A549 treated with Mapracorat at 1 μM for 4 hours (cell line): ENCODE results near the gene GGNBP2. TPM values are rescaled to one million over a fixed set of nuclear protein-coding genes. Genes with fewer than 3 reads are reported as not detected.

ENCODE experiments used
- total RNA-seq: library from RNA; stranded (reverse); fragments of 200-300 nt; extraction: Qiagen RNA extraction; gene quantifications from 5 replicates; pipeline ENCODE4 v1.2.3, GENCODE V29; 2022

The GGNBP2 gene, protein sequence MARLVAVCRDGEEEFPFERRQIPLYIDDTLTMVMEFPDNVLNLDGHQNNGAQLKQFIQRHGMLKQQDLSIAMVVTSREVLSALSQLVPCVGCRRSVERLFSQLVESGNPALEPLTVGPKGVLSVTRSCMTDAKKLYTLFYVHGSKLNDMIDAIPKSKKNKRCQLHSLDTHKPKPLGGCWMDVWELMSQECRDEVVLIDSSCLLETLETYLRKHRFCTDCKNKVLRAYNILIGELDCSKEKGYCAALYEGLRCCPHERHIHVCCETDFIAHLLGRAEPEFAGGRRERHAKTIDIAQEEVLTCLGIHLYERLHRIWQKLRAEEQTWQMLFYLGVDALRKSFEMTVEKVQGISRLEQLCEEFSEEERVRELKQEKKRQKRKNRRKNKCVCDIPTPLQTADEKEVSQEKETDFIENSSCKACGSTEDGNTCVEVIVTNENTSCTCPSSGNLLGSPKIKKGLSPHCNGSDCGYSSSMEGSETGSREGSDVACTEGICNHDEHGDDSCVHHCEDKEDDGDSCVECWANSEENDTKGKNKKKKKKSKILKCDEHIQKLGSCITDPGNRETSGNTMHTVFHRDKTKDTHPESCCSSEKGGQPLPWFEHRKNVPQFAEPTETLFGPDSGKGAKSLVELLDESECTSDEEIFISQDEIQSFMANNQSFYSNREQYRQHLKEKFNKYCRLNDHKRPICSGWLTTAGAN
- total RNA-seq = 59.6 to 69.1 TPM (median 66.3 TPM) in 5 replicates

DNA sequence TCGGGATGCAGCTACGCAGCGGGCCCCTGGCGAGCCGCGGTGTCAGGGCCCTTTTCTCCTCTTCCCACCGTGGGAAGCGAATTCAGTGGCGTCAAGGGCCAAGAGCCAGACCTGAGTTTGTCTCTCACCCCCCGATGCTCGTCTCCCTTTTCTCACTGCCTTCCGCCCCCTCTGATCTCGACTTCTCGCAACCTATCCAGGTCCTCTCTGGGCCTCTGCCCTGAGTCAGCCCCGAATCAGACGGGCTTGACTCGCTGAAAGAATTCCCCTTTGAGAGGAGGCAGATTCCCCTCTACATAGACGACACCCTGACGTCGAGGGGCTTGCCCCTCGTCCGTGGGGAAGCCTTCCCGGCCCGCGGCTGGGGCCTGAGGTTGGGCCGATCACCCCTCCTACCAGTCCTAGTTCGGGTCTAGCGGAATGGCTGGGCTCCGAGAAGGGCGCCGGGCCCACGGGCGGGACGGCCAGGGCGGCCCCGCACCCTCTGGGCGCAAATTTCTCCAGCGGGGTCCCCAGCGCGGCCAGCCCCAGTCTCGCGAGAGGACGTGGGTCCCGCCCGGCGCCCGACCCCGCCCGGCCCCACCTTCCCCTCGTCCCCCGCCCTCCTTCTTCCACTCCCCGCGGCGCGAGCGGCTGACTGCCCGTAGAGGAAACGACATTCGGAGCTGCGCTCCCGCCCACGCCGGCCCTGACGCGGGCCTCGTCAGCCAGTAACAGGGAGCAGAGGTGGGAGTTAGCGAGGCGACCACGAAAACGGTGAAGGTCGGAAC lies at the start of gene GGNBP2:
Gene GGNBP2, plus strand, starts transcription at position 613 of the 770 bp plus-strand sequence. CDS start 806 bp downstream, outside the sequence.

DNA sequence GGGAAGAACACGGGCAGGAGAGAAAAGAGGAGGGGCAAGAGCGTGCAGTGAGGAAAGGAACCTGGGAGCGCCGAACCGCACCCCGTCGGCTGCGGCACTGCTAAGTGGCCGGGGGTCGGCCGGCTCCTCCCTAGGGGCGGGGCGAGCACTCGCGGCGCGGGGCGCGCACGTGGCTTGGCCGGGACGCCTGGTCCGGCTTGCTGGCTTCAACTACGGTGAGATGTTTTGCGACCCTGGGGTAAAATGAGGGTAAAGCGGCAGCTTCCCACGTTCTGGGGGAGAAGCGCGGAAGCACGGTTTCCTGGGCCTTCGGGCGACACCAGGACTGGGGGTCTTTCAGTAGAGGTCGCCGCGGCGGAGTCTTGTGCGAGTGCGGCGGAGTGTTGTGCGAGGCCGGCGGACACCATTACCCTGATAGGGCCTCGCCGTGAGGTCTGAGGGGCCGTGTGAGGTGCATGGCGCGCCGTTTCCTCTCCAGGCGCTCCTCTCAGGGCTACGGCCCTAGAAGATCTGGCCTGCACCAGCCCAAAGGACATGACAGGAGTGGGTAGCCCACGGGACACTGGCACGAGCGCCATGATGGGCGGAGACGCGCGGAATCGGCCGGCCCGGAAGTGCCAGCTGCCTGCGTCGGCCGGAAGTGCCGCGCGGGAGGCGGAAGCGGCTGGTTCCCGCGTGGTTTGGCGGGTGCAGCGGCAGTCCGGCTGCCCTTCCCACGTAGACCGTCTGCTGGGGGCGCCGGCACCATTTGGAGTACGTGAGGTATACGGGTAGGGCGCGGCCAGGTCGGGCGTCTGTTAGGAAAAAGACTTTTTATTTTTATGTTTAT lies 9.7 kb upstream of the GGNBP2 start, which contains the start of the genes MYO19 and PIGW:
Gene MYO19, minus strand, starts transcription at position 29 of the 829 bp plus-strand sequence. CDS start 2,330 bp downstream, outside the sequence.
Gene PIGW, plus strand, starts transcription at position 148 of the 829 bp plus-strand sequence. CDS start 2,115 bp downstream, outside the sequence.

DNA sequence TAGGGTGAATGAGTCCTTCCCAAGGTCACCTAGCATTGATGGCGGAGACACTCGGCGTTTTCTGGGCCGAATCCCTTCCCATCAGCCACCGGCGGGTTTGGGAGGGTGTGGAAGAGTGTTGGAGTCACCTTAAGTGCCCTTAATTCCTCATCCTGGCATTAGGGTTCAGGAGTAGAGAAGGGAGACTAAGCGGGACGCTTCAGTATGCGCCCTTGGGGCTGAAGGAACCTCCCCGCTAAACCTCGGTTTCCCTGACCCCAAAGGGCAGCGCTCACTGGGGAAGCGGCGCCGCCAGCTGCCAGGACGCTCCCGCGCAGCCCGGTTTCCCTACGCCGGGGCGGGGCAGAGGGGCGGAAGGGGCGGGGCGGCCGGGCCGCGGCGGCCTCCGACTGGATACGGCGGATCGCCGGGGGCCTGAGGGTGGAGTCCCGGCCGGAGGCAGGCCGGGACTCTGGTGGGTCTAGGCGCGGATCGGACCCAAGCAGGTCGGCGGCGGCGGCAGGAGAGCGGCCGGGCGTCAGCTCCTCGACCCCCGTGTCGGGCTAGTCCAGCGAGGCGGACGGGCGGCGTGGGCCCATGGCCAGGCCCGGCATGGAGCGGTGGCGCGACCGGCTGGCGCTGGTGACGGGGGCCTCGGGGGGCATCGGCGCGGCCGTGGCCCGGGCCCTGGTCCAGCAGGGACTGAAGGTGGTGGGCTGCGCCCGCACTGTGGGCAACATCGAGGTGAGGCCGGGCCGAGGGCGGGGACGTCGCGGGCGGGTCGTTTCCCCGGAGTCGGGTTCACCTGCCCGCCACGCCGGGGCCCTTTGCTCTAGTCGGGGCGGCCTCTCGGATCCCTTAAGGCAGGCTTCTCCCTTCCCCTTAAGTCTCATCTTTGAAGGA lies 47.0 kb downstream of the GGNBP2 start, which contains the start of gene DHRS11:
Gene DHRS11, plus strand, starts transcription at position 446 of the 882 bp plus-strand sequence. Its CDS starts 131 bp downstream, at position 577.

GRCh38 chr17:36601303-36602029 lies 56.7 kb downstream of the GGNBP2 start, which contains the start of gene MRM1:
Gene MRM1, plus strand, starts transcription at chr17:36601583. Its CDS starts 228 bp downstream, at chr17:36601811.

Other genes with a start within 250 kb of the GGNBP2 start
- 0.12 TPM in 1 of 5 replicates, not detected in the others for gene TBC1D3G, start 221.0 kb upstream of the GGNBP2 start, total RNA-seq
- not detected in 5 replicates for gene TBC1D3H, start 156.5 kb upstream of the GGNBP2 start, total RNA-seq
- gene ZNHIT3, start 58.2 kb upstream of the GGNBP2 start, total RNA-seq = 78.6 to 91.5 TPM (median 84.4 TPM) in 5 replicates
- gene MYO19, start 10.1 kb upstream of the GGNBP2 start, total RNA-seq = 52.5 to 64.3 TPM (median 58.7 TPM) in 5 replicates
- 23.0 to 26.2 TPM (median 23.2 TPM) in 5 replicates for gene PIGW, start 9.9 kb upstream of the GGNBP2 start, total RNA-seq
- gene DHRS11, start 47.0 kb downstream of the GGNBP2 start, total RNA-seq = 5.5 to 10.2 TPM (median 8.6 TPM) in 5 replicates
- 9.7 to 16.5 TPM (median 15.2 TPM) in 5 replicates for gene MRM1, start 56.7 kb downstream of the GGNBP2 start, total RNA-seq